ENCODE results near the gene PADI4.

GRCh38 chr1:17409391-17409811 lies 101.4 kb downstream of the PADI4 start:
- no peak for TF ChIP-seq CTCF (IDR thresholded peaks at IDR 0.05)
- TF ChIP-seq POLR2A (IDR thresholded peaks at IDR 0.05) = no peak
